ENCODE data around the gene PRAME.
"Not testable (repeated sequence)": the region's sequence is repeated elsewhere in the genome, so short reads cannot be mapped to it uniquely, and the experiment has no call there.

PRAME gene

GRCh38 chr22:22512951-22513350, 46.1 kb downstream of the PRAME start:
- no peak for TF ChIP-seq ZFX (IDR thresholded peaks at IDR 0.05)
- TF ChIP-seq CTCF (conservative IDR thresholded peaks at IDR 0.05), result no peak
- no peak overlapping the region for H3K27ac ChIP-seq

GRCh38 chr22:22510833-22511232, 48.2 kb downstream of the PRAME start:
- H3K27ac ChIP-seq, result not testable (repeated sequence)

GRCh38 chr22:22509912-22510311, 49.2 kb downstream of the PRAME start:
- H3K27ac ChIP-seq, result not testable (repeated sequence)

- peak within 1 kb of the TSS; percentile 67 for H3K27ac ChIP-seq
- TF ChIP-seq ZFX (IDR thresholded peaks at IDR 0.05) (peak; percentile 66), CTCF (conservative IDR thresholded peaks at IDR 0.05) (peak; percentile 96)
These were observed 50.5 kb downstream of the PRAME start, which contains the start of gene ZNF280B for GRCh38 chr22:22508274-22509176. ZNF280B (minus strand) TSS chr22:22508742; CDS start chr22:22489398, 19,344 bp downstream.

GRCh38 chr22:22507743-22508273, 51.3 kb downstream of the PRAME start:
- TF ChIP-seq CTCF (conservative IDR thresholded peaks at IDR 0.05), result no peak
- no peak for TF ChIP-seq ZFX (IDR thresholded peaks at IDR 0.05)
- peak overlapping the region; percentile 67 for H3K27ac ChIP-seq

- TF ChIP-seq CTCF (conservative IDR thresholded peaks at IDR 0.05) (no peak), ZFX (IDR thresholded peaks at IDR 0.05) (no peak)
- H3K27ac ChIP-seq, result no peak overlapping the region
These were observed 52.3 kb downstream of the PRAME start for GRCh38 chr22:22506736-22507135.

- TF ChIP-seq ZFX (IDR thresholded peaks at IDR 0.05) (no peak), CTCF (conservative IDR thresholded peaks at IDR 0.05) (no peak)
These were observed 60.8 kb downstream of the PRAME start for GRCh38 chr22:22498267-22498666.

More at GRCh38 chr22:22498267-22498666, 60.8 kb downstream of the PRAME start:
- H3K27ac ChIP-seq, result no peak overlapping the region
